ENCODE results near the gene STXBP4. TPM values are rescaled to one million over a fixed set of nuclear protein-coding genes. Genes with fewer than 3 reads are reported as not detected.
A peak's percentile ranks its signal among the peaks of the same experiment; 100 is the strongest.

Gene STXBP4
- total RNA-seq (20.2 TPM), polyA plus RNA-seq (ENCODE audit: insufficient read depth, low read depth, low replicate concordance) (4.5 TPM)
- long read RNA-seq, donor 1, result 0 reads
- long read RNA-seq, donor 2, full-length matches to known transcripts, result 1 of 1 reads
- long read RNA-seq, donor 2, partial matches to known transcripts, result 0 of 1 reads
- long read RNA-seq, donor 2, other reads (novel, unspliced or antisense), result 0 of 1 reads
- long read RNA-seq, donor 3, full-length matches to known transcripts, result 1 of 1 reads
- long read RNA-seq, donor 3, partial matches to known transcripts, result 0 of 1 reads
- long read RNA-seq, donor 3, other reads (novel, unspliced or antisense), result 0 of 1 reads
- long read RNA-seq, donor 4, result 0 reads
- long read RNA-seq, donor 5, result 0 reads
- long read RNA-seq, donor 6, result 0 reads
- long read RNA-seq, donor 7, partial matches to known transcripts, result 2 of 5 reads
- long read RNA-seq, donor 7, other reads (novel, unspliced or antisense), result 3 of 5 reads
- long read RNA-seq, donor 8, full-length matches to known transcripts, result 2 of 2 reads
- long read RNA-seq, donor 8, partial matches to known transcripts, result 0 of 2 reads
- long read RNA-seq, donor 8, other reads (novel, unspliced or antisense), result 0 of 2 reads
- long read RNA-seq, donor 9, result 0 reads
- long read RNA-seq, donor 10, full-length matches to known transcripts, result 1 of 1 reads
- long read RNA-seq, donor 10, partial matches to known transcripts, result 0 of 1 reads
- long read RNA-seq, donor 10, other reads (novel, unspliced or antisense), result 0 of 1 reads

- intact Hi-C loops (cut with DNase I), result no loop called here
- FAIRE-seq (no peak), DNase-seq (peak; percentile 97 to 99 (median 98))
- Histone ChIP-seq H3K36me3 (ENCODE audit: control insufficient read depth in 2 of 3, insufficient read depth in 3 of 3, low read length in 3 of 3) (peaks cover 0 to 13% (median 6%) of the 10 kb centered on the region in 3 donors), H3K4me1 (ENCODE audit: control insufficient read depth in 2 of 3, insufficient read depth in 2 of 3, low read depth in 1 of 3, low read length in 3 of 3) (peaks cover 2 to 12% (median 9%) of the 10 kb centered on the region in 3 donors), H3K4me3 (ENCODE audit: low read length in 3 of 3) (peak within 1 kb of the TSS; percentile 88 to 92 (median 91)), H3K27ac (ENCODE audit: low read depth in 2 of 2, low read length in 2 of 2) (peak within 1 kb of the TSS; percentile 82 to 87), H3K9ac (ENCODE audit: low read length in 3 of 3) (peak within 1 kb of the TSS; percentile 77 to 91 (median 88)), H3K9me3 (ENCODE audit: control insufficient read depth in 2 of 3, insufficient read depth in 1 of 3, low read length in 3 of 3) (no peaks in the 10 kb centered on the region), H3K27me3 (ENCODE audit: control insufficient read depth, insufficient read depth, low read length) (no peaks in the 10 kb centered on the region)
- TF ChIP-seq CTCF (IDR thresholded peaks at IDR 0.05; ENCODE audit: borderline replicate concordance, extremely low read depth, insufficient read depth), result peak; percentile 10
These were observed at the start of gene STXBP4, which contains the start of gene COX11 for GRCh38 chr17:54968262-54968987. Gene STXBP4 (plus strand): TSS chr17:54968765. CDS start chr17:54986220, 17,455 bp downstream. Gene COX11 (minus strand): TSS chr17:54968654. CDS start chr17:54968646, 8 bp downstream.

DNA sequence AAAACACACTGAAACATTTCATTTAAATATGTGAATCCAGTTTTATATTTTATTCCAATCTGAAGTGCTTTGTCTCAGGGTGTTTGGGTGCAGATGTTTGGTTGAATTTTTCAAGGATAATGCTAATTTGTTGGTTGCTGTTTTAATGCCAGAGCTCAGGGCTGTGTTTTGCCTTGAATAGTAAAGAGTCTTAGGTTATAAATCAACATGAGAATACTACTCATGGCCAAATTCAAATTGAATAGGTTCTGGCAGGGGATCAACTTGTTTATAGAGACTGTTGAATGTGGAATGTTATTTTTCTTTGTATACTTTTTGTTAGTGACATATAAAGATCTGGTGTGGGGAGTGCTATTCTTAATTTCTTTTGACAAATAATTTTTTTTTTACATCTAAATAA lies 49.1 kb upstream of the STXBP4 start:
- Histone ChIP-seq H3K4me1 (ENCODE audit: control insufficient read depth in 2 of 3, insufficient read depth in 2 of 3, low read depth in 1 of 3, low read length in 3 of 3) (no peaks in the 10 kb centered on the region), H3K27ac (ENCODE audit: low read depth in 2 of 2, low read length in 2 of 2) (no peak overlapping the region), H3K9me3 (ENCODE audit: control insufficient read depth in 2 of 3, insufficient read depth in 1 of 3, low read length in 3 of 3) (no peaks in the 10 kb centered on the region), H3K36me3 (ENCODE audit: control insufficient read depth in 2 of 3, insufficient read depth in 3 of 3, low read length in 3 of 3) (peaks cover 10 to 43% (median 12%) of the 10 kb centered on the region in 3 donors), H3K27me3 (ENCODE audit: control insufficient read depth, insufficient read depth, low read length) (no peaks in the 10 kb centered on the region), H3K9ac (ENCODE audit: low read length in 3 of 3) (no peak overlapping the region), H3K4me3 (ENCODE audit: low read length in 3 of 3) (no peak overlapping the region)
- FAIRE-seq (no peak), DNase-seq (no peak)
- TF ChIP-seq CTCF (IDR thresholded peaks at IDR 0.05; ENCODE audit: borderline replicate concordance, extremely low read depth, insufficient read depth), result no peak
- intact Hi-C loops (cut with DNase I), result no loop called here

- Histone ChIP-seq H3K9me3 (ENCODE audit: control insufficient read depth in 2 of 3, insufficient read depth in 1 of 3, low read length in 3 of 3) (no peaks in the 10 kb centered on the region), H3K36me3 (ENCODE audit: control insufficient read depth in 2 of 3, insufficient read depth in 3 of 3, low read length in 3 of 3) (peaks cover 8 to 33% (median 12%) of the 10 kb centered on the region in 3 donors), H3K27me3 (ENCODE audit: control insufficient read depth, insufficient read depth, low read length) (no peaks in the 10 kb centered on the region), H3K4me1 (ENCODE audit: control insufficient read depth in 2 of 3, insufficient read depth in 2 of 3, low read depth in 1 of 3, low read length in 3 of 3) (no peaks in the 10 kb centered on the region), H3K4me3 (ENCODE audit: low read length in 3 of 3) (no peak overlapping the region), H3K27ac (ENCODE audit: low read depth in 2 of 2, low read length in 2 of 2) (no peak overlapping the region), H3K9ac (ENCODE audit: low read length in 3 of 3) (no peak overlapping the region)
- FAIRE-seq, result no peak
- DNase-seq, result no peak
- TF ChIP-seq CTCF (IDR thresholded peaks at IDR 0.05; ENCODE audit: borderline replicate concordance, extremely low read depth, insufficient read depth), result no peak
- intact Hi-C loops (cut with DNase I), result no loop called here
These were observed 47.7 kb upstream of the STXBP4 start for GRCh38 chr17:54920819-54921218.

Data from kidney (tissue), 22 donors.